ENCODE measurements around the gene TJP1. TPM values are rescaled to one million over a fixed set of nuclear protein-coding genes. Genes with fewer than 3 reads are reported as not detected.

The TJP1 gene
- total RNA-seq, 1 experiment from 2014 or later = 140 TPM

DNA sequence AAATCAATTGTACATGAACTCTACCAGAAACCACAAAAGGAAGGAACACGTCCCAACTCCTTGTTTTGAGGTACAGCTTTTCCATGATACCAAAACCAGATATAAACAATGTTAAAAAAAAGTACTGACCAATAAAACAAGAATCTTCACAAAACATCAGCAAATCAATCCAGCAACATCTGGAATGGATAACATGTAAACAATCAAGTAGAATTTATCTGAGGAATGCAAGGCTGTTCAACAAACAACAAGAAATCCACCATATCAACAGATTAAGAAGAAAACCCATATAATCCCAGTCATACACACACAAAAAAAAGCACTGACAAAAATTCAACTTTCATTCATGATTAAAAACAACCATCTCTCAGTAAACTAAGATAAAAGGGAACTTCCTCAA lies 26.7 kb downstream of the TJP1 start:
- DNase-seq = no peak
- no peak overlapping the region for H3K23ac ChIP-seq (ENCODE audit: insufficient read length, low read depth, low read length)
- H2BK5ac ChIP-seq (ENCODE audit: insufficient read length, low read length) = no peak overlapping the region
- H2AK5ac ChIP-seq (ENCODE audit: insufficient read length, low read length) = no peak overlapping the region
- no peak overlapping the region for H2BK120ac ChIP-seq (ENCODE audit: low read depth, low read length, poor library complexity, severe bottlenecking)
- no peak overlapping the region for H3K18ac ChIP-seq (ENCODE audit: insufficient read length, low read depth, low read length)
- no peaks in the 10 kb centered on the region for H3K4me1 ChIP-seq (ENCODE audit: insufficient read depth, low read length)
- no peaks in the 10 kb centered on the region; the same call in 1 of the 2 replicates for H3K79me2 ChIP-seq (ENCODE audit: insufficient read depth, low read length)
- no peak overlapping the region for H3K56ac ChIP-seq (ENCODE audit: insufficient read length, low read depth, low read length)
- peaks cover 6% of the 10 kb centered on the region for H3K79me1 ChIP-seq (ENCODE audit: insufficient read depth, low read depth, low read length, poor library complexity, severe bottlenecking)
- no peak overlapping the region for H2BK15ac ChIP-seq (ENCODE audit: low read depth, low read length)
- no peak overlapping the region for H3K4me2 ChIP-seq (ENCODE audit: insufficient read depth, insufficient read length, low read length)
- H3K4ac ChIP-seq (ENCODE audit: low read depth, low read length) = no peak overlapping the region
- H3K27me3 ChIP-seq (ENCODE audit: insufficient read depth, low read length) = no peaks in the 10 kb centered on the region
- Mint-ChIP-seq H3K9me3 (peaks cover 9 to 12% of the 10 kb centered on the region in 2 experiments), H3K4me3 (no peak overlapping the region), H3K27ac (peak overlapping the region in 2 of 3 experiments; percentile 46 to 51; a peak in 2 of 7 replicates), H3K27me3 (ENCODE audit: low read depth) (no peaks in the 10 kb centered on the region), H3K36me3 (ENCODE audit: insufficient read depth in 1 of 3, low read depth in 3 of 3) (peaks cover 51 to 65% (median 63%) of the 10 kb centered on the region in 3 experiments), H3K4me1 (no peaks in the 10 kb centered on the region; a peak in 1 of 4 replicates)
- H2BK12ac ChIP-seq (ENCODE audit: insufficient read length, low read depth, low read length) = no peak overlapping the region
- H3K27ac ChIP-seq (ENCODE audit: insufficient read length, low read depth, low read length) = no peak overlapping the region
- H3K9me3 ChIP-seq (ENCODE audit: control insufficient read depth, low read depth, low read length) = no peaks in the 10 kb centered on the region
- no peak for TF ChIP-seq CTCF (conservative IDR thresholded peaks at IDR 0.05)
- H2AFZ ChIP-seq (ENCODE audit: low read length) = no peak overlapping the region
- no peak overlapping the region for H3K14ac ChIP-seq (ENCODE audit: insufficient read depth, low read length)
- H3K9ac ChIP-seq (ENCODE audit: extremely low read depth, insufficient read length, low read length) = no peak overlapping the region
- H3K23me2 ChIP-seq (ENCODE audit: insufficient read length, low read depth, low read length, poor library complexity, severe bottlenecking) = no peaks in the 10 kb centered on the region
- no peak overlapping the region for H3T11ph ChIP-seq (ENCODE audit: low read length)
- H4K91ac ChIP-seq (ENCODE audit: insufficient read length, low read depth, low read length) = no peak overlapping the region
- WGBS (ENCODE audit: extremely low coverage, insufficient read length, low lambda C conversion rate) = no CpG with 5 or more reads among the region's 1 CpG
- no peak overlapping the region for H4K8ac ChIP-seq (replicated peaks; ENCODE audit: insufficient read length, low read depth, low read length)
- no peak overlapping the region for H4K5ac ChIP-seq (ENCODE audit: insufficient read length, low read depth, low read length)
- no peaks in the 10 kb centered on the region for H4K20me1 ChIP-seq (ENCODE audit: control insufficient read depth, insufficient read depth, insufficient read length)
- no peak overlapping the region for H2BK20ac ChIP-seq (ENCODE audit: low read depth, low read length, poor library complexity, severe bottlenecking)
